ENCODE results near the gene SAMD4B.
A peak's percentile ranks its signal among the peaks of the same experiment; 100 is the strongest.

SAMD4B gene

GRCh38 chr19:39427707-39428106 is 85.5 kb downstream of the SAMD4B start:
- DNase-seq (ENCODE audit: low read depth): no peak

- DNase-seq (ENCODE audit: low read depth): no peak
These were observed 86.3 kb downstream of the SAMD4B start for GRCh38 chr19:39428283-39429112.

GRCh38 chr19:39430675-39431593 is 88.7 kb downstream of the SAMD4B start:
- DNase-seq (ENCODE audit: low read depth): peak; percentile 50

GRCh38 chr19:39432677-39433025 is 90.4 kb downstream of the SAMD4B start:
- no peak for DNase-seq (ENCODE audit: low read depth)

GRCh38 chr19:39433480-39434079 is 91.4 kb downstream of the SAMD4B start:
- DNase-seq (ENCODE audit: low read depth): no peak

- DNase-seq (ENCODE audit: low read depth): no peak
These were observed 92.2 kb downstream of the SAMD4B start for GRCh38 chr19:39434123-39435076.

Measured in T follicular helper cell (primary cell).